ENCODE measurements around the gene SLC9A4.

SLC9A4 gene

DNA sequence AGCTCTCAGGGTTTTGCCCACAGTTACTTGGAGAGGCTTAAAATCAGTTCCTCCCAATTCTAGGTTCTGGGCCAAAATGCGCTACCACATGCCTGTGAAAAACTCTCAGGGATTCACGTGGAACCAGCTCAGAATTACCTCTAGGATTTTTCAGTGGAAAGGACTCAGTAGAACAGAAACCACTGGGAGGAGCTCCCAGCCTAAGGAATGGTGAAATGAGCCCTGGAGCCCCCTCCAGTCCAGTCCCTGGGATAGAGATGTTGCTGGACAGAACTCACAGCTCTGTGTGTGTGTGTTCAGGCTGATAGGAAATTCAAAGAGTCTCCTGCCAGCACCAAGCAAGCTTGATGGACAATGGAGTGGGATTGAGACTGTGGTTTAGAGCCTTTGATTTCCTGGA is 21.1 kb upstream of the SLC9A4 start:
- H3K27ac ChIP-seq (replicated peaks) = no peak overlapping the region
- H3K27me3 ChIP-seq (ENCODE audit: insufficient read depth, poor library complexity, severe bottlenecking) = no peaks in the 10 kb centered on the region
- H3K4me3 ChIP-seq (replicated peaks; ENCODE audit: insufficient read depth, low read length) = no peak overlapping the region
- TF ChIP-seq GABPA (IDR thresholded peaks at IDR 0.05; ENCODE audit: low read depth) (no peak), SPI1 (IDR thresholded peaks at IDR 0.05; ENCODE audit: borderline replicate concordance, low read depth) (no peak), POLR2AphosphoS5 (IDR thresholded peaks at IDR 0.05; ENCODE audit: low read depth) (no peak)
- TF ChIP-seq, protein P1, sequence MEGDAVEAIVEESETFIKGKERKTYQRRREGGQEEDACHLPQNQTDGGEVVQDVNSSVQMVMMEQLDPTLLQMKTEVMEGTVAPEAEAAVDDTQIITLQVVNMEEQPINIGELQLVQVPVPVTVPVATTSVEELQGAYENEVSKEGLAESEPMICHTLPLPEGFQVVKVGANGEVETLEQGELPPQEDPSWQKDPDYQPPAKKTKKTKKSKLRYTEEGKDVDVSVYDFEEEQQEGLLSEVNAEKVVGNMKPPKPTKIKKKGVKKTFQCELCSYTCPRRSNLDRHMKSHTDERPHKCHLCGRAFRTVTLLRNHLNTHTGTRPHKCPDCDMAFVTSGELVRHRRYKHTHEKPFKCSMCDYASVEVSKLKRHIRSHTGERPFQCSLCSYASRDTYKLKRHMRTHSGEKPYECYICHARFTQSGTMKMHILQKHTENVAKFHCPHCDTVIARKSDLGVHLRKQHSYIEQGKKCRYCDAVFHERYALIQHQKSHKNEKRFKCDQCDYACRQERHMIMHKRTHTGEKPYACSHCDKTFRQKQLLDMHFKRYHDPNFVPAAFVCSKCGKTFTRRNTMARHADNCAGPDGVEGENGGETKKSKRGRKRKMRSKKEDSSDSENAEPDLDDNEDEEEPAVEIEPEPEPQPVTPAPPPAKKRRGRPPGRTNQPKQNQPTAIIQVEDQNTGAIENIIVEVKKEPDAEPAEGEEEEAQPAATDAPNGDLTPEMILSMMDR (IDR thresholded peaks at IDR 0.05; ENCODE audit: insufficient read depth, low read length) = no peak
- no peak for DNase-seq (ENCODE audit: low read depth in 1 of 2, low spot score in 1 of 2)

DNA sequence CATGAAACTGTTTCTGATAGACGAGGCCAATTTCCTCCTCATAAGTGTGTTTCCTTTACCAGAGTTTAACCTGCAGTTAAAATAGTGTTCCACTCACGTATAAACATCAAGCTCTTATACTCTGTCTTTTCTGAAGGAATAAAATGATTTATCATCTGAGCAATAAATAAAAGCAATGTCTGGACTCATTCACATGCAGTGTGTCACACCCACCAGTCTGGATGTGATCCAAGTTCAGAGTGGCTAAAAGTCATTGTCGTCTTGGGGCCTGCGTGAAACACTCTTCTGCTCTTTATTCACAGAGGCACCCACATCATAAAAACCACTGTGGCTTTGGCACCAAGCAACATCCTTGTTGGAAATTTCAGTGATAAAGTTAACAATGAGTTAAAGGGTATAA is 19.5 kb upstream of the SLC9A4 start:
- H3K4me3 ChIP-seq (replicated peaks; ENCODE audit: insufficient read depth, low read length) = no peak overlapping the region
- H3K27me3 ChIP-seq (ENCODE audit: insufficient read depth, poor library complexity, severe bottlenecking) = no peaks in the 10 kb centered on the region

DNA sequence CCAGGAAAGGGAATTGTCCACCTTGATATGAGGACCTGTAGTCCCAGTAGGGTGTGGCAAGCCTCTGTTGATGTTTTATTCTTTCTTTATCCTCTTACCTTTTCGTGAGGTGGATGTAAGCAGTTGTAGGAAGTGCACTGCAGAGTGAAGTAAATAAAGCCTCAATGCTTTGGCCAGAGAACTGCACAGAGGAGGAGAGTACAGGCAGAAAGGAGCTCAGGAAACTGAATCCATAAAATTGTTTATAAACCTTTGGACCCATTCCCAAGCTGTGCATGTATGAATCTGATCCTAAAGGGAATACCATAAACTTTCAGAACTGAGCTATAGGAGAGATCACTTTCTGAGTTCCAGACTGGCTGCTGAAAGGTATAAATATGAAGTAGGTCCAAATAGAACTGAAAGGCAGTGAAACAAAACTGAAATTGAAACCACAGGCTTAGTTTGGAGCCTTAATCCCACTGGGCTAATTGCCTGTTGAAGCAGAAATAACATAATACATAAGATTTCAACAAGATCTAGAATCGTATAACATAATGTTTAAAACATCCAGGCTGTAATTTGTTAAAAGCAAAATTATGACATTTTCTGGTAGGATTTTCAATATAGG is 17.9 kb upstream of the SLC9A4 start:
- Histone ChIP-seq H3K4me3 (replicated peaks; ENCODE audit: insufficient read depth, low read length) (no peak overlapping the region), H3K27me3 (ENCODE audit: insufficient read depth, poor library complexity, severe bottlenecking) (no peaks in the 10 kb centered on the region), H3K27ac (replicated peaks) (no peak overlapping the region)
- no peak for DNase-seq (ENCODE audit: low read depth in 1 of 2, low spot score in 1 of 2)
- TF ChIP-seq GABPA (IDR thresholded peaks at IDR 0.05; ENCODE audit: low read depth) (no peak), POLR2AphosphoS5 (IDR thresholded peaks at IDR 0.05; ENCODE audit: low read depth) (no peak), SPI1 (IDR thresholded peaks at IDR 0.05; ENCODE audit: borderline replicate concordance, low read depth) (no peak)
- TF ChIP-seq, protein P2, sequence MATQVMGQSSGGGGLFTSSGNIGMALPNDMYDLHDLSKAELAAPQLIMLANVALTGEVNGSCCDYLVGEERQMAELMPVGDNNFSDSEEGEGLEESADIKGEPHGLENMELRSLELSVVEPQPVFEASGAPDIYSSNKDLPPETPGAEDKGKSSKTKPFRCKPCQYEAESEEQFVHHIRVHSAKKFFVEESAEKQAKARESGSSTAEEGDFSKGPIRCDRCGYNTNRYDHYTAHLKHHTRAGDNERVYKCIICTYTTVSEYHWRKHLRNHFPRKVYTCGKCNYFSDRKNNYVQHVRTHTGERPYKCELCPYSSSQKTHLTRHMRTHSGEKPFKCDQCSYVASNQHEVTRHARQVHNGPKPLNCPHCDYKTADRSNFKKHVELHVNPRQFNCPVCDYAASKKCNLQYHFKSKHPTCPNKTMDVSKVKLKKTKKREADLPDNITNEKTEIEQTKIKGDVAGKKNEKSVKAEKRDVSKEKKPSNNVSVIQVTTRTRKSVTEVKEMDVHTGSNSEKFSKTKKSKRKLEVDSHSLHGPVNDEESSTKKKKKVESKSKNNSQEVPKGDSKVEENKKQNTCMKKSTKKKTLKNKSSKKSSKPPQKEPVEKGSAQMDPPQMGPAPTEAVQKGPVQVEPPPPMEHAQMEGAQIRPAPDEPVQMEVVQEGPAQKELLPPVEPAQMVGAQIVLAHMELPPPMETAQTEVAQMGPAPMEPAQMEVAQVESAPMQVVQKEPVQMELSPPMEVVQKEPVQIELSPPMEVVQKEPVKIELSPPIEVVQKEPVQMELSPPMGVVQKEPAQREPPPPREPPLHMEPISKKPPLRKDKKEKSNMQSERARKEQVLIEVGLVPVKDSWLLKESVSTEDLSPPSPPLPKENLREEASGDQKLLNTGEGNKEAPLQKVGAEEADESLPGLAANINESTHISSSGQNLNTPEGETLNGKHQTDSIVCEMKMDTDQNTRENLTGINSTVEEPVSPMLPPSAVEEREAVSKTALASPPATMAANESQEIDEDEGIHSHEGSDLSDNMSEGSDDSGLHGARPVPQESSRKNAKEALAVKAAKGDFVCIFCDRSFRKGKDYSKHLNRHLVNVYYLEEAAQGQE (IDR thresholded peaks at IDR 0.05; ENCODE audit: insufficient replicate concordance, low read depth) = no peak
- TF ChIP-seq, protein P1 (IDR thresholded peaks at IDR 0.05; ENCODE audit: insufficient read depth, low read length) = no peak

More for the DNA sequence above, 19.5 kb upstream of the SLC9A4 start:
- H3K27ac ChIP-seq (replicated peaks) = no peak overlapping the region
- TF ChIP-seq GABPA (IDR thresholded peaks at IDR 0.05; ENCODE audit: low read depth) (no peak), POLR2AphosphoS5 (IDR thresholded peaks at IDR 0.05; ENCODE audit: low read depth) (no peak), SPI1 (IDR thresholded peaks at IDR 0.05; ENCODE audit: borderline replicate concordance, low read depth) (no peak)
- TF ChIP-seq, protein P2 (IDR thresholded peaks at IDR 0.05; ENCODE audit: insufficient replicate concordance, low read depth) = no peak
- TF ChIP-seq, protein P1 (IDR thresholded peaks at IDR 0.05; ENCODE audit: insufficient read depth, low read length) = no peak
- DNase-seq (ENCODE audit: low read depth in 1 of 2, low spot score in 1 of 2) = no peak

DNA sequence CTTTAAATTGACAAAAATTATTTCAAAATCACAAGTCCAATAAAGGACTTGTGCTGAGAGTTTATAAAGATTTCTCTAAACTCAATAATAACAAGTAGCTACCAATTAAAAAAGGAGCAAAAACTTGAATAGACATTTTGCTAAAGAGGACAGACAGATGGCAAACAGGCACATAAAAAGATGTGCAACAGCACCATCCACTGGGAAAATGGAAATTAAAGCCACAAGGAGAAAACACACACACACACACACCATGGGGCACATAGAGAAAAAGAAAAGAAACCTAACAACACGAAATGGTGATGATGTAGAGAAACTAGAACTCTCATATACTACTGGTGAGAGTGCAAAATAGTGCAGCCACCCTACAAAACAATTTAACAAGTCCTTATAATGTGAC is 12.6 kb upstream of the SLC9A4 start:
- H3K27ac ChIP-seq (replicated peaks) = no peak overlapping the region
- TF ChIP-seq POLR2AphosphoS5 (IDR thresholded peaks at IDR 0.05; ENCODE audit: low read depth) (no peak), GABPA (IDR thresholded peaks at IDR 0.05; ENCODE audit: low read depth) (no peak), SPI1 (IDR thresholded peaks at IDR 0.05; ENCODE audit: borderline replicate concordance, low read depth) (no peak)
- TF ChIP-seq, protein P1 (IDR thresholded peaks at IDR 0.05; ENCODE audit: insufficient read depth, low read length) = no peak
- TF ChIP-seq, protein P2 (IDR thresholded peaks at IDR 0.05; ENCODE audit: insufficient replicate concordance, low read depth) = no peak
- no peak for DNase-seq (ENCODE audit: low read depth in 1 of 2, low spot score in 1 of 2)
- H3K27me3 ChIP-seq (ENCODE audit: insufficient read depth, poor library complexity, severe bottlenecking) = peaks cover 2% of the 10 kb centered on the region
- H3K4me3 ChIP-seq (replicated peaks; ENCODE audit: insufficient read depth, low read length) = no peak overlapping the region

Data from HL-60 (cell line).